SH-SY5Y (cell line): Measurements from ENCODE around the gene ANKRD34A.

Experiments used
- GATA2 ChIP-seq: IDR thresholded peaks from 2 replicates; pipeline ENCODE4 v1.6.1; 2011; ENCODE audit warnings: mild to moderate bottlenecking, low read depth, low read length
- GATA3 ChIP-seq: IDR thresholded peaks from 2 replicates; pipeline ENCODE4 v1.6.1; 2011; ENCODE audit warnings: low read depth, mild to moderate bottlenecking, low read length, moderate library complexity

- TF ChIP-seq GATA2 (no peak), GATA3 (no peak)
Observed at GRCh38 chr1:145951526-145951925, 12.8 kb downstream of the ANKRD34A start.
